ENCODE data around the gene SGSH. TPM values are rescaled to one million over a fixed set of nuclear protein-coding genes. Genes with fewer than 3 reads are reported as not detected.

The SGSH gene
- total RNA-seq, 1 experiment from 2014 or later = 42.8 TPM

DNA sequence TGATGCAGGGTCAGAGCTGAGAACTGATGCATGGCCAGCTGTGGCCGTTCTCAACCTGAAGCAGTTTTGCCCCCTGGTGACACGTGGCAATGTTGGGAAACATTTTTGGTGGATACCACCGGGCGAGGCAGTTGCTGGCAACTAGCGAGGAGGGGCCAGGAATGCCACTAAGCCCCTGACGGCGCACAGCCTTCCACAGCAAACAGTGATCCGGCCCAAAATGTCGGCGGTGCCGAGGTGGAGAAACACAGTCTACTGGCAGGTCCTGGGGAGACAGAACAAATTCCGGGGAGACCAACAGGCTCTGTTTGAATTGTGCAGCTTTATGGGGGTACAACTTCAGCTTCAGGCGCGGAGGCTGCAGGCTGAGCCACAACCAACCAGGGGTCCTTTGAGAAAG, 8.3 kb upstream of the SGSH start:
- H3K4me3 ChIP-seq (ENCODE audit: low read depth, low read length) = no peak overlapping the region
- no peaks in the 10 kb centered on the region; the same call in 1 of the 2 replicates for H3K4me1 ChIP-seq
- peaks cover 32% of the 10 kb centered on the region for H3K36me3 Mint-ChIP-seq (ENCODE audit: insufficient read depth, unreplicated experiment)
- no peak overlapping the region for H3K27ac Mint-ChIP-seq (ENCODE audit: unreplicated experiment)
- H3K4me1 Mint-ChIP-seq (ENCODE audit: low read depth, unreplicated experiment) = peaks cover 8% of the 10 kb centered on the region
- BruUV-seq (replicated peaks) = no TSS peak
- no peaks in the 10 kb centered on the region for H3K36me3 ChIP-seq (ENCODE audit: control insufficient read depth, insufficient read depth, low read length)
- no peak overlapping the region for H3K4me3 Mint-ChIP-seq (ENCODE audit: unreplicated experiment)
- DNase-seq = no peak
- no peak for TF ChIP-seq CTCF (IDR thresholded peaks at IDR 0.05; ENCODE audit: insufficient read depth in 1 of 2, low read depth in 1 of 2, low read length in 1 of 2, severe bottlenecking in 1 of 2, unreplicated experiment in 1 of 2)
- no peaks in the 10 kb centered on the region for H3K27me3 Mint-ChIP-seq (ENCODE audit: insufficient read depth, unreplicated experiment)
- intact Hi-C loops (cut with micrococcal nuclease; ENCODE audit: unreplicated experiment) = no loop called here
- H3K9me3 Mint-ChIP-seq (ENCODE audit: unreplicated experiment) = peaks cover 13% of the 10 kb centered on the region
- CTCF ChIA-PET = no interaction called here
- POLR2A ChIA-PET = no interaction called here
- no peaks in the 10 kb centered on the region for H3K27me3 ChIP-seq (replicated peaks; ENCODE audit: control insufficient read depth, insufficient read depth, low read length)
- H3K9me3 ChIP-seq = peaks cover 21% of the 10 kb centered on the region

DNA sequence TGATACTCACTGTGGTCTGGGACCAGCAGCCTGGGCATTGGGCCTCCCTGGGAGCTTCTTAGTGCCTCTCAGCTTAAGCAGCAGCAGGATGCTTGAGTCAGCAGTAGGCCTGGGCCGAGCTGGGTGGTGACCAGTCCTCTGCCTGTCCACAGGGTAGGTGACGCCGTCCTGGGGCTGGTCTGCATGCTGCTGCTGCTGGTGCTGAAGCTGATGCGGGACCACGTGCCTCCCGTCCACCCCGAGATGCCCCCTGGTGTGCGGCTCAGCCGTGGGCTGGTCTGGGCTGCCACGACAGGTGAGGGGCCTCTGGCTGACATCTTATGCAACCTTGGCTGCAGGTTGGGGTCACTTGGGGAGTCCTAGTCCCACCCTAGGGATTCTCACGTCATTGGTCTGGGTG, 7.5 kb upstream of the SGSH start:
- H3K36me3 ChIP-seq (ENCODE audit: control insufficient read depth, insufficient read depth, low read length) = no peaks in the 10 kb centered on the region
- H3K9me3 ChIP-seq = peaks cover 15% of the 10 kb centered on the region
- no peak for DNase-seq
- no peak for TF ChIP-seq CTCF (IDR thresholded peaks at IDR 0.05; ENCODE audit: insufficient read depth in 1 of 2, low read depth in 1 of 2, low read length in 1 of 2, severe bottlenecking in 1 of 2, unreplicated experiment in 1 of 2)
- no peaks in the 10 kb centered on the region for H3K27me3 Mint-ChIP-seq (ENCODE audit: insufficient read depth, unreplicated experiment)
- H3K27me3 ChIP-seq (replicated peaks; ENCODE audit: control insufficient read depth, insufficient read depth, low read length) = no peaks in the 10 kb centered on the region
- H3K9me3 Mint-ChIP-seq (ENCODE audit: unreplicated experiment) = peaks cover 8% of the 10 kb centered on the region
- ChIA-PET CTCF (no interaction called here), POLR2A (no interaction called here)
- no peak overlapping the region for H3K4me3 Mint-ChIP-seq (ENCODE audit: unreplicated experiment)
- peaks cover 26% of the 10 kb centered on the region for H3K36me3 Mint-ChIP-seq (ENCODE audit: insufficient read depth, unreplicated experiment)
- intact Hi-C loops (cut with micrococcal nuclease; ENCODE audit: unreplicated experiment) = no loop called here
- no peak overlapping the region for H3K27ac Mint-ChIP-seq (ENCODE audit: unreplicated experiment)
- BruUV-seq (replicated peaks) = no TSS peak
- H3K4me1 Mint-ChIP-seq (ENCODE audit: low read depth, unreplicated experiment) = peaks cover 8% of the 10 kb centered on the region
- no peak overlapping the region for H3K4me3 ChIP-seq (ENCODE audit: low read depth, low read length)
- H3K4me1 ChIP-seq = no peaks in the 10 kb centered on the region; the same call in 1 of the 2 replicates

DNA sequence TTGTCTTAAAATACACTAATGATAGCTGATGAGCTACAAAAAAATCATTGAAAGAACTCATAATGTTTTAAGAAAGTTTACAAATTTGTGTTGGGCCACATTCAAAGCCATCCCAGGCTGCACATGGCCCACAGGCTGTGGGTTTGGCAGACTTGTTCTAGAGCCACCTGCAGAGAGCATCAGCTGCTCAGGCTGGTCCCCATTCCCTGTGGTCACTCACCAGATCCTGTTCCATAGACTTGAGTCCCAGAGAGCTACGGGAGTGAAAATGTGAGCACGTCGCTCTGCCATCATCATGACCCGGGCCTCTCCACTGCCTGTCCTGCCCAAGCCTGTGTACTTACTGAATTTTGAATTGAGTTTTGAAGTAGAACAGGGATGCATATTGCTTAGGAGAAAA, 7.0 kb upstream of the SGSH start:
- no peaks in the 10 kb centered on the region for H3K27me3 Mint-ChIP-seq (ENCODE audit: insufficient read depth, unreplicated experiment)
- peaks cover 21% of the 10 kb centered on the region for H3K36me3 Mint-ChIP-seq (ENCODE audit: insufficient read depth, unreplicated experiment)
- H3K9me3 Mint-ChIP-seq (ENCODE audit: unreplicated experiment) = peaks cover 3% of the 10 kb centered on the region
- H3K4me1 Mint-ChIP-seq (ENCODE audit: low read depth, unreplicated experiment) = peaks cover 8% of the 10 kb centered on the region
- Histone ChIP-seq H3K36me3 (ENCODE audit: control insufficient read depth, insufficient read depth, low read length) (no peaks in the 10 kb centered on the region), H3K4me1 (no peaks in the 10 kb centered on the region; the same call in 1 of the 2 replicates), H3K27me3 (replicated peaks; ENCODE audit: control insufficient read depth, insufficient read depth, low read length) (no peaks in the 10 kb centered on the region), H3K9me3 (peaks cover 10% of the 10 kb centered on the region), H3K4me3 (ENCODE audit: low read depth, low read length) (no peak overlapping the region)
- H3K4me3 Mint-ChIP-seq (ENCODE audit: unreplicated experiment) = no peak overlapping the region
- TF ChIP-seq CTCF (IDR thresholded peaks at IDR 0.05; ENCODE audit: insufficient read depth in 1 of 2, low read depth in 1 of 2, low read length in 1 of 2, severe bottlenecking in 1 of 2, unreplicated experiment in 1 of 2) = no peak
- DNase-seq = no peak
- BruUV-seq (replicated peaks) = no TSS peak
- CTCF ChIA-PET = no interaction called here
- no peak overlapping the region for H3K27ac Mint-ChIP-seq (ENCODE audit: unreplicated experiment)
- POLR2A ChIA-PET = no interaction called here
- intact Hi-C loops (cut with micrococcal nuclease; ENCODE audit: unreplicated experiment) = no loop called here

All from Caco-2 (cell line).